ENCODE measurements around the gene AGFG1. TPM values are rescaled to one million over a fixed set of nuclear protein-coding genes. Genes with fewer than 3 reads are reported as not detected.

Gene AGFG1
- total RNA-seq, 1 experiment from 2014 or later, result 116 TPM

- no peaks in the 10 kb centered on the region for H3K27me3 ChIP-seq (ENCODE audit: control insufficient read depth, insufficient read depth, low read length)
- no peaks in the 10 kb centered on the region for H3K36me3 ChIP-seq (replicated peaks; ENCODE audit: control insufficient read depth, insufficient read depth, low read length)
- H3K4me3 ChIP-seq (ENCODE audit: insufficient read depth, low read depth, low read length), result no peak overlapping the region
- no peak for DNase-seq
These were observed 17.6 kb upstream of the AGFG1 start for GRCh38 chr2:227454323-227454860.

DNA sequence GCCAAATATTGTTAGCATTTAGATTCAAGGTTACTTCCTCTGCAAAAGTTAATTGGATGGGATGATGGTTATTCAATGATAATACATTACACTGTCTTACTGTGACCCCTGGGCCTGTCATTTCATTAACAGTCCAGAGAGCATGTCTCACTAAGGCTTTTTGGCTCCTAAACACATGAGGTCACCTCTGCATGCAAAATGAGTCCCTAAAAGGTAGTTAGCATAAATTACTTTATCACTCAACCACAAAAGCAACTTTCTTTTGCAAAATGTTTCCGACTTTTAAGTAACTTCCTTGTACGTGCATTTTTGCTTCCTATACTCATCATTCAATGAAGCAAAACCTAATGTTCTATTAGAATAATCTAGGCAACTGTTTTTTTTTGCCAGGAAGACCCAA is 16.8 kb upstream of the AGFG1 start:
- H3K36me3 ChIP-seq (replicated peaks; ENCODE audit: control insufficient read depth, insufficient read depth, low read length), result no peaks in the 10 kb centered on the region
- no peaks in the 10 kb centered on the region for H3K27me3 ChIP-seq (ENCODE audit: control insufficient read depth, insufficient read depth, low read length)
- no peak overlapping the region for H3K4me3 ChIP-seq (ENCODE audit: insufficient read depth, low read depth, low read length)
- DNase-seq, result no peak

DNA sequence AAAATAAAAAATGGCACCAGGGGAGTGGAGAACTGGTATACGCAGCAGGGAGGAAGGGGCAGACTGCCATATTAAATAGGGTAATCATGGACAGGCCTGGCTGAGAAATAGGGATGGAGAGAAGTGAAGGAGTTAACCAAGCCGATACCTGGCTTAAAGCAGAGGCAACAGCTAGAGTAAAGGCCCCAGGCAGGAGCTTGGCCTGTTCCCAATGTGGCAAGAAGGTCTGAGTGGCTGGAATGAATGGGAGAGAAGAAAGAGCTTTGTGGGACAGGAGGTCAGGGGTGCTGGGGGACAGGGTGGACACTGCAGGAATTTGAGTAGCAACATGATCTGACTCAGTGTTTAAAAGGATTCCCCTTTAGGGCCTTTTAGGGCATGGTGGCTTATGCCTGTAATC is 15.9 kb upstream of the AGFG1 start:
- no peak overlapping the region for H3K4me3 ChIP-seq (ENCODE audit: insufficient read depth, low read depth, low read length)
- H3K27me3 ChIP-seq (ENCODE audit: control insufficient read depth, insufficient read depth, low read length), result no peaks in the 10 kb centered on the region
- DNase-seq, result no peak
- no peaks in the 10 kb centered on the region for H3K36me3 ChIP-seq (replicated peaks; ENCODE audit: control insufficient read depth, insufficient read depth, low read length)

DNA sequence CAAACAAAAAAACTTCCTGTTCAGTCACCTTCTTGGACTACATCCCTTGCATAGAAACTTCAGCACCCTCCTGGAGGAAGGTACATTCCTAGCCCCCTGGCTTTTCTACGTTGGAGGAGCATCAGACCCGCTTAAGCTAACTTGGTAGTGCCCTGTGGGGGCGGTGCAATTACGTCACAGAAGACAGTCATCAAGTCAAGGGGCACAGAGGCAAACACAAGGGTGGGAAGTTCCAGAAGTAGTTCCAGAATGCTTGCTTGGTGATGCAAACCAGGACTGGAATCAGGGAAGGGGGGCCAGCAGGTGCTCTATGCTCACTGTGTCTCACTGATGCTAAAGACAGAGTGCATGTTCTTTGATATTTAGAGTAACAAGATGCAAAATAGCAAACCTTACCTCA is 15.2 kb upstream of the AGFG1 start:
- Histone ChIP-seq H3K27me3 (ENCODE audit: control insufficient read depth, insufficient read depth, low read length) (no peaks in the 10 kb centered on the region), H3K4me3 (ENCODE audit: insufficient read depth, low read depth, low read length) (no peak overlapping the region), H3K36me3 (replicated peaks; ENCODE audit: control insufficient read depth, insufficient read depth, low read length) (no peaks in the 10 kb centered on the region)
- no peak for DNase-seq

- H3K36me3 ChIP-seq (replicated peaks; ENCODE audit: control insufficient read depth, insufficient read depth, low read length), result no peaks in the 10 kb centered on the region
- H3K27me3 ChIP-seq (ENCODE audit: control insufficient read depth, insufficient read depth, low read length), result no peaks in the 10 kb centered on the region
- no peak overlapping the region for H3K4me3 ChIP-seq (ENCODE audit: insufficient read depth, low read depth, low read length)
- no peak for DNase-seq
These were observed 11.9 kb upstream of the AGFG1 start for GRCh38 chr2:227460070-227460485.

DNA sequence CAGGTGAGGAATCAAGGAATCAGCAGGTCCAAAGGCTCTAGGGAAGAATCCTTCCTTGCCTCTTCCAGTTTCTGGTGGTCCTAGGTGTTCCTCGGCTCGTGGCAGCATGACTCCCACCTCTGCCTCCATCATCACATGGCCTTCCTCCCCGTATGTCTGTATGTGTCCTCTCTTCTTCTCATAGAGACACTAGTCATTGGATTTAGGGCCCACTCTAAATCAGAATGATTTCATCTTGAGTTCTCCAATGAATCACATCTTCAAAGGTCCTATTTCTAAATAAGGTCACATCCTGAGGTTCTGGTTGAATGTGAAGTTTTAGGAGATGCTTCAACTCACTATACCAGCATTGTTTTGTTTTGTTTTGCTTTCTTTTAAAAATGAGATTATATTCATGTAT is 11.1 kb upstream of the AGFG1 start:
- Histone ChIP-seq H3K36me3 (replicated peaks; ENCODE audit: control insufficient read depth, insufficient read depth, low read length) (no peaks in the 10 kb centered on the region), H3K4me3 (ENCODE audit: insufficient read depth, low read depth, low read length) (no peak overlapping the region), H3K27me3 (ENCODE audit: control insufficient read depth, insufficient read depth, low read length) (no peaks in the 10 kb centered on the region)
- no peak for DNase-seq

DNA sequence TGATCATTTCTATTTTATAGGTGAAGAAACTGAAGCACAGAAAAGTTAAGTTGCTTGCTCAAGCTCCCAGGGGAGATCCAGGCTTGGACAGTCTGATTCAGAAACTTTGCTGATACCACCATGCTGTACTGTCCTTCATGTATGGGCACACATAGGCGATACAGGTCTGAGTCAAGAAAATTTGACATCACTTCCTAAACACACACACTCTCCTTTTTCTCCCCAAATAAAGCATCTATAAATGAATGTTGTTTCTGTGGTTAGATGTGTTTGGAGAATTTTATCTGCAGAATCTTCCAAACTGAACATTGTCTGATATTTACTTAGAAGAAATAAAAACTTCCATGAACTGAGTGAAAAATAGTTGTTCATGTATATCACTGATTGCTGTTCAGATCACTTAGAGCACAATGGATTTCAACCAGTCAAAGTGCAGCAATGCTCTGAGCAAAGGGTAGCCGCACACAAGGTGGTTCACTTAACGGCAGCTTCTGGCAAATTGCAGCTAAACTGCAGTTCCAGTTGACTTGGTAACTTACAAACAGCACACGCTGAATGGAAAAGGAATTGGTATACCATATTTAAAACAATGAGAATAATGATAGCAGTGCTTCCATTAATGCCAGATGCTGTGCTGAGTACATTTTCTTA is 10.0 kb upstream of the AGFG1 start:
- no peaks in the 10 kb centered on the region for H3K27me3 ChIP-seq (ENCODE audit: control insufficient read depth, insufficient read depth, low read length)
- no peak overlapping the region for H3K4me3 ChIP-seq (ENCODE audit: insufficient read depth, low read depth, low read length)
- no peaks in the 10 kb centered on the region for H3K36me3 ChIP-seq (replicated peaks; ENCODE audit: control insufficient read depth, insufficient read depth, low read length)
- DNase-seq, result no peak

- H3K36me3 ChIP-seq (replicated peaks; ENCODE audit: control insufficient read depth, insufficient read depth, low read length), result no peaks in the 10 kb centered on the region
- no peak for DNase-seq
- H3K4me3 ChIP-seq (ENCODE audit: insufficient read depth, low read depth, low read length), result no peak overlapping the region
- no peaks in the 10 kb centered on the region for H3K27me3 ChIP-seq (ENCODE audit: control insufficient read depth, insufficient read depth, low read length)
These were observed 9.4 kb upstream of the AGFG1 start for GRCh38 chr2:227462462-227462951.

DNA sequence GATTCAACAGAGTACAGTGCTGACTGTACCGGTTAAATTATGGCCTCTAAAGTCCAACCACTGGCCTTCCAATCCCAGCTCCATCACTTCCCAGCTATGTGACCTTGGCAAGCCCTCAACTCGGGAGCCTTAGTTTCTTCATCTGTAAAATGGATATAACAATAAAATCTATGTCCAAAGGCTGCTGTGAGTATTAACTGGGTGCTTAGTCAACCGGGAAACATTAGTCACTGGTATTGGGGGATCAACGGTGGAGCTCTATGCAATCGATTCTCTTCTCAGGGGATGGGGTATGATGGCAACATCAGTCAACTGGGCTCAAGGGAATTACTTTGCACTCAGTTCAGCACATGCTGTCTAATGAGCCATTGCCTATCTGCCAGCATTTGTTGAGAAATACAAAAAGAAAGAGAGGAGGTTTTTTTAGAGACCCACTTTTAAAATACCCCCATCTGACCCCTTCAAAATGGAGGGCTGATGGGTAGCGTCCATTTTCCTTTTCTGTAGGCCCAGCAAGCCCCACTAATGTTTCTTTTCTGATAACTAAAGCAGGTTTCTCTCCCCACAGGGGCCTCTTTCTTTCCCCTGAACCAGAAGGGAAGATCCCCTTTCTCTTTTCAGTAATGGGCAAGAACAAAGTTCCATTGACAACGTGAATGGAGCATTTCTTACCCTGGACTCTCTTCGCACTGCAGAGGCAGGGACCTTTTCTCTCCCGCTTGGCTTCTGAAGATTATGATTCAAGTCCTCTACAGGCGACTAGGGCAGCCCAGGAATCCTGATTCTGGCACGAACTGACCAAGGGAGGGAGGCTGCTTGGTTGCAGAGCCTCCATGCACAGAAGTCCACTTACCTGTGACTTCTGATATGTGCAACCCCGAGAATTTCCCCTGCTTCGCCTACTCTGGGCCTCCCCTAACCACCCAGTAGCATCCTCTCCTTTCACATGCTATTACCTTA is 8.7 kb upstream of the AGFG1 start:
- H3K27me3 ChIP-seq (ENCODE audit: control insufficient read depth, insufficient read depth, low read length), result no peaks in the 10 kb centered on the region
- H3K36me3 ChIP-seq (replicated peaks; ENCODE audit: control insufficient read depth, insufficient read depth, low read length), result no peaks in the 10 kb centered on the region
- no peak overlapping the region for H3K4me3 ChIP-seq (ENCODE audit: insufficient read depth, low read depth, low read length)
- no peak for DNase-seq

- H3K36me3 ChIP-seq (replicated peaks; ENCODE audit: control insufficient read depth, insufficient read depth, low read length), result no peaks in the 10 kb centered on the region
- DNase-seq, result no peak
- no peaks in the 10 kb centered on the region for H3K27me3 ChIP-seq (ENCODE audit: control insufficient read depth, insufficient read depth, low read length)
- no peak overlapping the region for H3K4me3 ChIP-seq (ENCODE audit: insufficient read depth, low read depth, low read length)
These were observed 7.6 kb upstream of the AGFG1 start for GRCh38 chr2:227464361-227464760.

DNA sequence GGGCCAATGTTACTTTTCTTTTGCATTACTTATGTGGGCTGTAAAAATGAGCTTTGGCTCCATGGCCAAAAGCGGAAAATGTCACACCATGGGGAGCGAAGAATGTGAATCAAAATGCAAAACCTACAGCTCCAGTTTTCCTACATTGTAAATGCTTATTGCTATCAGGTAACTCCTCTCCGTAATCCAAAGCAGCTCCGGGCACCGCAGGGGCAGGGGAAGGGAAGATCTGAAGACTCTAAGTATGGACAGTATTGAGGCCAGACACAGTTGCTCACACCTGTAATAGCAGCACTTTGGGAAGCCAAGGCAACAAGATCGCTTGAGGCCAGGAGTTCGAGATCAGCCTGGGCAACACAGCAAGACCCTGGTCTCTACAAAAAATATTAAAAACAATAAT is 7.1 kb upstream of the AGFG1 start:
- Histone ChIP-seq H3K36me3 (replicated peaks; ENCODE audit: control insufficient read depth, insufficient read depth, low read length) (no peaks in the 10 kb centered on the region), H3K4me3 (ENCODE audit: insufficient read depth, low read depth, low read length) (no peak overlapping the region), H3K27me3 (ENCODE audit: control insufficient read depth, insufficient read depth, low read length) (no peaks in the 10 kb centered on the region)
- DNase-seq, result peak; percentile 33

- H3K27me3 ChIP-seq (ENCODE audit: control insufficient read depth, insufficient read depth, low read length), result no peaks in the 10 kb centered on the region
- no peak for DNase-seq
These were observed 4.9 kb upstream of the AGFG1 start for GRCh38 chr2:227466887-227467600.

GRCh38 chr2:227471412-227471811 is 544 bp upstream of the AGFG1 start:
- H3K36me3 ChIP-seq (replicated peaks; ENCODE audit: control insufficient read depth, insufficient read depth, low read length), result no peaks in the 10 kb centered on the region
- H3K27me3 ChIP-seq (ENCODE audit: control insufficient read depth, insufficient read depth, low read length), result no peaks in the 10 kb centered on the region
- H3K4me3 ChIP-seq (ENCODE audit: insufficient read depth, low read depth, low read length), result no peak overlapping the region
- peak; percentile 41 for DNase-seq

More at GRCh38 chr2:227466887-227467600, 4.9 kb upstream of the AGFG1 start:
- no peaks in the 10 kb centered on the region for H3K36me3 ChIP-seq (replicated peaks; ENCODE audit: control insufficient read depth, insufficient read depth, low read length)
- no peak overlapping the region for H3K4me3 ChIP-seq (ENCODE audit: insufficient read depth, low read depth, low read length)

All from H7 (cell line).